Mammary epithelial cell (primary cell): ENCODE data around the gene SSC5D.

Source experiments
- CTCF ChIP-seq, 2 donors: IDR thresholded peaks in 1 of 2; conservative IDR thresholded peaks in 1 of 2; 2 replicates each; pipeline ENCODE4 v1.5.1; 2011 to 2012; ENCODE audit warnings: inconsistent platforms in 2 of 2, low read length in 2 of 2, mild to moderate bottlenecking in 2 of 2, control low read depth in 1 of 2, low read depth in 1 of 2; ENCODE audit not compliant: insufficient read depth in 1 of 2; ENCODE audit errors: extremely low read depth in 1 of 2
- EZH2 ChIP-seq: IDR thresholded peaks from 2 replicates; pipeline ENCODE4 v1.6.1; 2012; ENCODE audit warnings: low read length, inconsistent platforms, borderline replicate concordance

- TF ChIP-seq CTCF (conservative IDR thresholded peaks at IDR 0.05 in 1 of 2, IDR thresholded peaks at IDR 0.05 in 1 of 2; ENCODE audit: extremely low read depth in 1 of 2, insufficient read depth in 1 of 2, low read depth in 1 of 2, low read length in 2 of 2), result no peak
- TF ChIP-seq EZH2, result no peak
These were observed 14.1 kb downstream of the SSC5D start for GRCh38 chr19:55502197-55502952.
